ENCODE results near the gene LIFR. TPM values are rescaled to one million over a fixed set of nuclear protein-coding genes. Genes with fewer than 3 reads are reported as not detected.

Gene LIFR
- total and polyA plus RNA-seq, 8 donors = 52.6 to 218 (median 194) TPM

DNA sequence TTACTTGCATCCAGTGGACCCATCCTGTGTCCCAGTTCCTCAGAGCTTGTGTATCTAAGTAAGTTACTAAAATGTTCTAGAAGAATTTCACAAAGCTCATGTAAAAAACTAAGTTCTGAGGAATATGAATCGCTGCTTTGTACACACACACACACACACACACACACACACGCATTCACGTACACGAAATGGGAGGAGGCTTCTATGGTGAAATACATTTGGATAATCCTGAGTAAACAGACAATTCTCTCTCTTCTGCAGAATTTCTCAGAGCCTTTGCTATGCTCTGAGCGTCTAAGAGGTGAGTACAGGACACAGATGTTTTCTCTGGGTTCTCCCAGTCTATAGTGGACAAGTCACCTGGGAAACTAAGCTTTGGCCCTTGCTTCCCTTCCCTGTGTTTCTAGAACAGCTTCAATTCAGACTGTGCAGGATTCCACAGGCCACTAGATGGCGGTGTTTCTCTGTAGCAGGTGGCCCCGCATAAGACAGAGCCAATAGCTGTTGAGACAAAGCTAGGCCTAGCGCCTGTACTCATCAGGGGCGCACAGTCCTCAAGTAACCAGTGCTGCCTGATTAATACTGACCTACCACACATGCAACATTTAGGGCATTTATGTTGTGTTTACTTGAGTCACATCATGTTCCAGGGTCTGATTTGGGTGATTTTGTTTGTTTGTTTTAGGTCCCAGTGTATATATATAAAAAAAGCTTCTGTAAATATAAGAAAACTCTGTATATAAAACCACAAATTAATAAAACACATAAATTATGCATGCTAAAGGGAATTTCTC lies 114.8 kb downstream of the LIFR start:
- peak; percentile 99 for ATAC-seq
- no peak overlapping the region for H3K27ac ChIP-seq
- H3K4me3 ChIP-seq = no peak overlapping the region
- intact Hi-C loops (cut with DNase I) = loop anchor here (10.0 kb wide), 1 partner anchor 363 kb away; no protein-coding TSS in a partner anchor
- DNase-seq = peak in 3 of 4 donors; percentile 78 to 93 (median 87)
- H3K4me1 ChIP-seq = peaks cover 0 to 3% of the 10 kb centered on the region in 2 donors
- no peaks in the 10 kb centered on the region for H3K36me3 ChIP-seq
- no peaks in the 10 kb centered on the region for H3K9me3 ChIP-seq
- TF ChIP-seq, protein P1, sequence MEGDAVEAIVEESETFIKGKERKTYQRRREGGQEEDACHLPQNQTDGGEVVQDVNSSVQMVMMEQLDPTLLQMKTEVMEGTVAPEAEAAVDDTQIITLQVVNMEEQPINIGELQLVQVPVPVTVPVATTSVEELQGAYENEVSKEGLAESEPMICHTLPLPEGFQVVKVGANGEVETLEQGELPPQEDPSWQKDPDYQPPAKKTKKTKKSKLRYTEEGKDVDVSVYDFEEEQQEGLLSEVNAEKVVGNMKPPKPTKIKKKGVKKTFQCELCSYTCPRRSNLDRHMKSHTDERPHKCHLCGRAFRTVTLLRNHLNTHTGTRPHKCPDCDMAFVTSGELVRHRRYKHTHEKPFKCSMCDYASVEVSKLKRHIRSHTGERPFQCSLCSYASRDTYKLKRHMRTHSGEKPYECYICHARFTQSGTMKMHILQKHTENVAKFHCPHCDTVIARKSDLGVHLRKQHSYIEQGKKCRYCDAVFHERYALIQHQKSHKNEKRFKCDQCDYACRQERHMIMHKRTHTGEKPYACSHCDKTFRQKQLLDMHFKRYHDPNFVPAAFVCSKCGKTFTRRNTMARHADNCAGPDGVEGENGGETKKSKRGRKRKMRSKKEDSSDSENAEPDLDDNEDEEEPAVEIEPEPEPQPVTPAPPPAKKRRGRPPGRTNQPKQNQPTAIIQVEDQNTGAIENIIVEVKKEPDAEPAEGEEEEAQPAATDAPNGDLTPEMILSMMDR (IDR thresholded peaks at IDR 0.05) = peak; percentile 89 to 90
- H3K27me3 ChIP-seq = peaks cover 0 to 84% of the 10 kb centered on the region in 2 donors

DNA sequence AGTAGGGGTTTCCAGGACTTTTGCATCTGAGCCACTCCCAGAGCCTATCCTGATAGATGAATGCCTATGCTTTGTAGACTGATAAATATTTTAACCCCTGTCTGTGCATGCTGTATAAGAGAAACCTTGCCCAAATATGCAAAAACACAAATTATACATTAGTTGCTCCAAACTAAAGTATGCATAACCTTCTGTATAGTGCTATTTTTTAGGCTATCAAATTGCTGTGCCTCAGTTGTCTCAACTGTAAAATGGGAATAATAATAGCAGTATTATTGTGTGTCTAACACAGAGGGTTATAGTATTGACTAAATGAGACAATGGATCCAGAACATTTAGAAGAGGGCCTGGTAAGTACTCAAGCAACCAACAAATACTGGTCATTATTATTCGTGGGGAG lies 117.7 kb downstream of the LIFR start:
- Histone ChIP-seq H3K27ac (no peak overlapping the region), H3K36me3 (no peaks in the 10 kb centered on the region), H3K4me3 (no peak overlapping the region), H3K27me3 (peaks cover 0 to 84% of the 10 kb centered on the region in 2 donors), H3K9me3 (no peaks in the 10 kb centered on the region), H3K4me1 (peaks cover 3 to 4% of the 10 kb centered on the region in 2 donors)
- ATAC-seq = no peak
- TF ChIP-seq, protein P1 (IDR thresholded peaks at IDR 0.05) = no peak
- DNase-seq = no peak
- intact Hi-C loops (cut with DNase I) = no loop called here

DNA sequence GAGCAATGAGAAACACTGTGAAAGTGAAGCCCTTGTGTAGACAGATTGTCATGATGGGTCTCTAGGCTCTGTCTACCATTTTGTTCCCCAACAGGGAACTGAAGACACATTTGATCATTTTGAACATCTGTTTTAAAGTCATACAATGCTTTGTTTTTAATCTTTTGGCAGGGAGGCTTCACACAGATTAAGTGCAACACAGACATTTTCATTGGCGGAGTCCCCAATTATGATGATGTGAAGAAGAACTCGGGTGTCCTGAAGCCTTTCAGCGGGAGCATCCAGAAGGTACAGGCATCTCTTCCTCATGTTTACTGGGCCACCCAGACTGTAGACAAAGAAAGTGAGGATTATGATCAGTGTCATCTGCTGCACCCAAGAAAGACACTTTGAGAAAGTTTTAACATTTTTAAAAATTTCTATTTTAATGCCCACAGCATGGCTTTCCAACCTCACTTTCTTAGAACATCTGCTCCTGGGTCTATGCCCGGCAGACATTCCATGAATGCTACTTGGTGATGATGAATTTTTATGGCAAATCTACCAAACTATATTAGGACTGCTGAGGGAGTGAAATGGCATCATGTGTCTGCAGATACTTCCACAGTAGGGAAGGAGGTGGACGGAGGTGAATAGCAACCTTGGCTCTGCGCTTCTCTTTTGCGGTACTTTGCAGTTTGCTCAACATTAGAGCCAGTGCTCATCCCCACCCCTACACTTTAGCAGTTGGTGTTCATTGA lies 121.3 kb downstream of the LIFR start:
- Histone ChIP-seq H3K27me3 (peaks cover 0 to 79% of the 10 kb centered on the region in 2 donors), H3K27ac (no peak overlapping the region), H3K9me3 (no peaks in the 10 kb centered on the region), H3K4me3 (no peak overlapping the region), H3K4me1 (peaks cover 0 to 9% of the 10 kb centered on the region in 2 donors), H3K36me3 (no peaks in the 10 kb centered on the region)
- ATAC-seq (no peak), DNase-seq (no peak)
- TF ChIP-seq, protein P1 (IDR thresholded peaks at IDR 0.05) = no peak
- intact Hi-C loops (cut with DNase I) = no loop called here

DNA sequence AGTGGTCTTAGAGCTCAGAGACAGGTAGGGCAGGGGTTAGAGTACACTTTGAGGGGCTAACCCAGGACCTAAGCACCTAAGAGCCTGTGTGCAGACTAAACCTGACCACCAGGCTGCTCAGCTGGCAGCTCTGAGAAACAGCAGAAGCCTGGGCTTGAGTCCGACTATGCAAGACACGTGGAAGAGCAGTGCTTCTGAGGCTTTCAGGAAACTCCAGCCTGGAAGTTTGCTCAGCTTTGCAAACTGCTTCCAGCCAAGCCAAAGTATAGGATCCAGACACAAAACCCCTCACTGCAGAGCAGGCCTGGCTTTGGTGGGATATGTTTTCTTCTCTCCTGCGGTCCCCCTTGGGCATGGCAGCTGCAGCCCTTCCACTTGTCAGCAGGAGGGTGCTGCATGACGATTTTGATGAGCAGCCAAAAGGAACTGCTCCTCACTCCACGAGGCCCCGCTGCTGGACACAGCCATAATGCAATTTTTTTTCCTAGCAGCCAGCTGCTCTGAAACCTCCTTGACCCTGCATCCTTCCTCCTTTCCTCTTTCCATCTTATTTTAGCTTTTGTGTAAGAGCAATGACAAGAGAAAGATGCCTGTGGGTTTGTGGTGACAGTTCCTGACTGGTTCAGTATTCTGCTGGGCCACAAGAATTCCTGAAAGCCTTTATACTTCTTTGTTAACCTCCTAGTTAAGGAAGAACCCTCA lies 123.1 kb downstream of the LIFR start:
- Histone ChIP-seq H3K4me1 (peaks cover 0 to 9% of the 10 kb centered on the region in 2 donors), H3K36me3 (no peaks in the 10 kb centered on the region), H3K4me3 (no peak overlapping the region), H3K9me3 (no peaks in the 10 kb centered on the region), H3K27me3 (peaks cover 4 to 74% of the 10 kb centered on the region in 2 donors), H3K27ac (no peak overlapping the region)
- ATAC-seq (peak; percentile 66), DNase-seq (peak in 2 of 4 donors; percentile 78 to 89)
- TF ChIP-seq, protein P1 (IDR thresholded peaks at IDR 0.05) = no peak
- intact Hi-C loops (cut with DNase I) = no loop called here

All from left lung (tissue), 10 donors.